NCI-H345 treated with DMSO at 0.1 percent for 48 hours (cell line): ENCODE data around the gene UCHL3.
"Not testable (repeated sequence)": the region's sequence is repeated elsewhere in the genome, so short reads cannot be mapped to it uniquely, and the experiment has no call there.

Source experiments
- DNase-seq: peaks from one replicate; lab custom pipeline; 2025; ENCODE audit not compliant: unreplicated experiment; lab: John Stamatoyannopoulos, UW

The UCHL3 gene

DNA sequence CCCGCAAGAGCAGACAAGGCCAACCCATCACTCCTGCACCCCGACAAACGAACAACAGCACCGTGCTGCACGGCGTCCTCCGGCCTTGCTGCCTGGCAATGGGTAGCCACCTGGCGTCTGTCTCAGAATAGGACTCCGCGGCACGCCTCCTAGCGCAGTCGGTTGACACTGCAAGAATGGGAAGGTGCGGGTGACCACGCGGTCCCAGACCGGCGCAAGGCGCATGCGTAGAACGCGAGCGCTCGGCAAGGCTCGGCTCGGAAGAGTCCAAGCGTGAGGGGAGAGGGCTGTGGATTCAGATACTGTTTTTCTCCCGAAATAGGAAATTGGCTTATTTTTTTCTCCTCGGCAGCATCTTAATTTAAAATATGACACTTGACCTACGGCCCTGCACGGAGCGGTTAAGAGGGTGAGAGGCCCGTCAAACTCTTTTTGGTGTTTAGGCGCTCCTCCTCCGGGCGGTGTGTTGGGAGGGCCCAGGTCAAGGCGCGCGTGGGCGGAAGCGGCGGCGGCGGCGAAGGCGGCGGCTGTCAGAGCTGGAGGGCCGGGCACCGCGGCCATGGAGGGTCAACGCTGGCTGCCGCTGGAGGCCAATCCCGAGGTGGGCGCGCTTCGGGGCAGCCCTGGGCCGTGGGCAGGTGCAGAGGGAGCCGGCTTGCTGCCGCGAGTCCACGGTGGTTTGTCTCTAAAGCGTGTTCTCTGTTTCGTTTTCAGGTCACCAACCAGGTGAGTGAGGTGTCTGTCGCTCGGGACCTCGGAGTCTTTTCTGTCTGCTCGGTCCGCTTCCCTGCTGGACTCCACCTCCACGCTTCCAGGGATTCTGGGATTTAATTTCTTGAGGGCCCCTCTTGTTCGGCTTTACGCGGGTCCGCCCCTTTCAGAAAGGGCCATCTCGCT, at the start of gene UCHL3:
UCHL3 (plus strand) TSS at position 530 of the 897 bp plus-strand sequence; CDS start at position 560, 30 bp downstream.
- peak; percentile 91 for DNase-seq

DNA sequence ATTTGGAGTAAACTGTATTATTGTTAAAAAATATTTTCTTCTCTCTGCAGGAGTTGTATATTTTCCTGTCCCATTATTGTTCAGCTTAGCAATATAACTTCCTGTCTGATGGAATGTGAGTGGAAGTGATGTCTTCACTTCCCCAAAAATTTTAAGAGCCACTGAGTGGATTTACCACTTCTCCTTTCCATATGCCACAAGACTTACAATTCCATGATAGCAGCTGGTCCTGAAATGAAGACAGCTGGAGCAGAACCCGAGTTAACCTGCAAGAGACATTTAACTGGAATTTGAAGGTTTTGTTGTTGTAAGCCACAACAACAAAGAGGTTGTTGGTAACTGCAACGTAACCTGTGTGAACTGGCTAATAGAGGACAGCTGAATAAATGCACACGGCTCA, 44.3 kb upstream of the UCHL3 start:
- DNase-seq: no peak

DNA sequence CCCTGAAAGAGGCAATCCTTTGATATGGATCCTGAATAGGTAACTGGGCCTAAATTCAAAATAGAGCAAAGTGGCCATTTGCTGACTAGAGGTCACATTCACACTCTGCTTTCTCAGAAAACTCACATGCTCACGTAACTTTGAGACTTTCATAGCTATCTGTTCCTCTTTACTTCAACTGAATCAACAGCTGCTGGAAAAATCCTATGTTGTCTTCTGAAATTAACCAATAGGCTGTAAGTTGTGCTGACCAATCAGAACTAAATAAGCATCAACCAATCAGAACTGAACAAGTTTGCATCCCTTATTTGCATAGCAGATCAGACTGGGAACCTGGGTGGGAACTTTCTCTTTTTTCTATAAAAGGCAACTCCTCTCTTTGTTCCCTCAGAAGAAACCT, 43.6 kb upstream of the UCHL3 start:
- DNase-seq: no peak

DNA sequence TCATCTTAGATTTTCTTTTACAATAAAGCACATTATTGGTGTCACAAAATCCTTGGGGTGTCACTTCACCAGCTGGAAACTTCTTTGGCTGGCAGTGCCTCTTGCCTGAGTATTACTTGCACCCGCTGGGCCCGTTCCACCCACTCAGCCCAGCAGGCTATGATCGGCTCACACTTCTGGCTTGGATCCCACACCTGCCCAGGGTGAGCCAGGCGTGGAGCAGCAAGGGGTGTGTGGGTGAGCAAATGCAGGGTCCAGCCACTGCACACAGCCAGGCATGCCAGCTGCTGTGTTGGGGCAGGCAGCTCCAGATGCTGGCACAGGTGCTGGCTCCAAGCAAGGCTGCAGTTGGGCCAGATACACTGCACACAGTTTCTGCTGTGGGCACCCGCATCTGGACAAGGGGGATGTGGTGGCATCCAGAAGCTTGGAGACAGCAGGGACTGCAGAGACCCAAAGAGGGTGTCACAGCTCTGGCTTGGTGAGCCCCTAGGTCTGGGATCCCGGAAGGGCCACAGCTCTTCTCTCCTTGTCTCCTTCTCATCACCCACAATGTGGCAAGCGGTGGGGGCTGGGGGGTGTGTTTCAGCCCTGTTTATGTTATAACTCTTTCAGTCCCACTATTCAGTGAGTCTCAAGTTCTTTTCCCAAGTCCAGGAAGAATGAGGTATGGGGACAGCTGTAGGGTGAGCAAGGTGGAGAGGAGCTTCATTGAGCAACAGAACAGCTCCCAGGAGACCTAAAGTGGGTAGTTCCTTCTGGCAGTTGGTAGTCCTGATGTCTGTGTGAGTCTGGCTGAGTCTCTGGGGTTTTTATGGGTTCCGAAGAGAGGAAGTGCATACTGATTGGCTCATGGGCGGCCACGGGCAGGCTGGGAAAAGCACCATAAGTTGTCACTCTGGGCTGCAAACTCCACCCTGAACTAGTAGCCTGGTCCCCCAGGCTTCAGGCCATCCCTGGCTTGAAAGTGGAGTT, 42.3 kb upstream of the UCHL3 start:
- DNase-seq: no peak

DNA sequence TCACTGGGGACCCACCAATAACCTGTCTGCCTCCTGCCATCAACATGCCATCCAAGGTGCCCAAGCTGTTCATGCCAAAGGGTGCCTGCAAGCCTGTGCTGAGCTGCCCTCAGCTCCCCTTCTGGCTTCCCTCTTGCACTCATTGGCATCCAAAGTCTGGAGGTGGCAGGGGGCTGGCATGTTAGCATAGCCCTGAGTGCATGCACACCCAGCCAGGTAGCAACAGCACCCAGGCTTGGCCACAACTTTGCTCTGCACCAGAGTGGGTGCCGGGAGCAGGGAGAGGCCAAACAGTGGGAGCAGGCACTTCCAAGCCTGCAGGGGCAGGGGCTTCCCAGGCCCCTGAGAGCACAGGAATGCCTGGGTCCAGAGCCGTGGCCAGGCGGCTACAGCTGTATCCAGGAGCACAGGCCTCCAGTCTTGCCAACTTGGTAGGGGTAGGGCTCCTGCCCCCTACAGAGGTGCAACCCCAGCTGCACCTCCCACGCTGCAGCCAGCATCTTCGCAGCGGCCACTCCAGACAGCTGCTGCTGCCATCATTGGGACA, 41.5 kb upstream of the UCHL3 start:
- no peak for DNase-seq

DNA sequence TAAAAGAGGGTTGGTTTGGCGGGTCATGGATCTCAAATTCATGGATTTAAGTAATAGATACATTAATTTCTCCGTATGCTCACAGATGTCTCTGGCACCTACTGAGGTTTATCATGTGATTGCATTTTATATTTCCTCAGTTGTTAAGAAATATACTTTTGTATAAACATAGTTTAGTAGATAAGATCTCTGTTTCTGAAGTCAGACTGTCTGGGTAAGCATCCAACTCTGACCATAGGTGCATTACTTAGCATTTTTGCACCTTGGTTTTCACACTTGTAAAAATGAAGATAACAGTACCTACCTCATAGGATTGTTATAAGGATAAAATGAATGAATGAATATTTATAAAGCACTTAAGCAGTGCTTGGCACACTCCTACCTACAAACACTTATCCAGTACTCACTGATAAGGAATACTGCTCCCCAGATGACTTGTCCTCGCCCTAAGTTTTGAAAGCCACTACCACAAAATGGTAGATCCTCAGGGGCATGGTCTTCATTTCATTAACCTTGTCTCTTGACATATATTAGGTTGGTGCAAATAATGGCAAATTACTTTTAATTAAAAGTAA, 38.5 kb upstream of the UCHL3 start:
- no peak for DNase-seq

DNA sequence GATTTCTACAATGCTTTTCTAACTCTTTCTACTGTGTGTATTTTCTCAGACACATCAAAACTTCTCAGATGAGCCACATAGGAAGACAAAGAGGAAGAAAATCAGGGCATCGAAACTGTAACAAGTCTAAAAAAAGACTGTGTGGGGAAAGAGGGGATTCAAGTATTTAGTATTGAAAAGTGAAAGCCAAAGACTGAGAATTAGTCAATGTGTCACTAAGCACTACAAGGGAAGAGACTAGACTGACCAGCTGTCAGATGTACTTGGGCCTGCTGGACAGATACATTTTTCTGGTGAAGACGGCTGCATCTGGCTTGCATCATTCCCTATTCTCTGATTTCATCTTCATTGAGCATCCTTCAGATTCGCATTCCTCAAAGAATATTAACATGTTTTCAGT, 37.3 kb upstream of the UCHL3 start:
- DNase-seq: no peak

DNA sequence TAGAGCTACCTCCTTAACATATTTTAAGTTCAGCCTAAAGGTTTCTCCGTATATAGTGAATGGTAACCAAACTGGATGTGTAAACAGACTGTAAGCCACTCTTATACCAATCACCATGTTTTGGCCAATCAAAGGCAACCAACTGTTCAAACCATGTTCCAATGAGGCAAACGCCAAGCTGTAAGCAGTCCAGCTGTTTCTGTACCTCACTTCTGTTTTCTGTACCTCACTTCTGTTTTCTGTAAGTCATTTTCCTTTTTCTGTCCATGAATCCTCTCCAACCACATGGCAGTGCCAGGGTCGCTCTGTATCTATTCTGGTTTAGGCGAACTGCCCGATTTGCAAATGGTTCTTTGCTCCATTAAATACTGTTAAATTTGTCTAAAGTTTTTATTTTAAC, 36.3 kb upstream of the UCHL3 start:
- DNase-seq: no peak

DNA sequence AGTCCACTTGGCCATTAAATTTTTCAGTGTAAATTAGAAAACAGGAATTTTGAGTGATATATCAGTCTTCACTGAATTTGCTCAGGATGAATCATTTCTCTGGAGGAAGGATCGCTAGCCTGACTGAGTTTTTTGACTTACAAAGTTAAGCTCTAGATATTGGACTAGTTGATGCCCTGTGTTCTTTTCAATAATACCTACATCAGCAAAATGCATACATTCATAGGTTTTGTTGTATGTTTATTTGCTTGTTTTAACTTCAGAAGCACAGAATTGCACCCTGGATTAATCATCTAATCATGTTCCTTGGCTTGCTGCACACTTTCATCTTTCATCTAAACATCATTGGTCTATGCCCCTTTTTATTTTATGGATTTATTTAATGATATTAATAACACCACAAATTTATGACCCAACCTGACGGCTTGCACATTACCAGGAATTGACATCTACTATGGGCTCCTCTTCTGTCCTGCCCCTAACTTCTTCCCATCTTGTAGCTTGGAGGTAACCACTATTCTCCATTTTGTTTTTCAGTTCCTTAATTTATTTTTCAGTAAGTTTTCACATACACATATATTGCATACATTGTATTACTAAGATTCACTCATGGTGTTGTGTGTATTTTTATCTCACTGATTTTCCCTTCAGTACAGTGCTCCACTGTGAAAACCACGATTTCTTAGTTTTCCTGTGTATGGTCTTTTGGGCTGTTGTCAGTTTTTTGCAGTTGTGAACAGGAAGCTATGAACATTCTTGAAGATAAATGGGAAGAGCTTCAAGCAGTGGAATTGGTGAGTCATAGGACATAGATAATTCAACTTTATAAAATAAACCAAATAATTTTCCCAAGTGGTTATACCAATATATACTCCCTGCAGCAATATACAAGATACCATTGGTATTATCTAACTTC, 35.3 kb upstream of the UCHL3 start:
- DNase-seq: no peak

DNA sequence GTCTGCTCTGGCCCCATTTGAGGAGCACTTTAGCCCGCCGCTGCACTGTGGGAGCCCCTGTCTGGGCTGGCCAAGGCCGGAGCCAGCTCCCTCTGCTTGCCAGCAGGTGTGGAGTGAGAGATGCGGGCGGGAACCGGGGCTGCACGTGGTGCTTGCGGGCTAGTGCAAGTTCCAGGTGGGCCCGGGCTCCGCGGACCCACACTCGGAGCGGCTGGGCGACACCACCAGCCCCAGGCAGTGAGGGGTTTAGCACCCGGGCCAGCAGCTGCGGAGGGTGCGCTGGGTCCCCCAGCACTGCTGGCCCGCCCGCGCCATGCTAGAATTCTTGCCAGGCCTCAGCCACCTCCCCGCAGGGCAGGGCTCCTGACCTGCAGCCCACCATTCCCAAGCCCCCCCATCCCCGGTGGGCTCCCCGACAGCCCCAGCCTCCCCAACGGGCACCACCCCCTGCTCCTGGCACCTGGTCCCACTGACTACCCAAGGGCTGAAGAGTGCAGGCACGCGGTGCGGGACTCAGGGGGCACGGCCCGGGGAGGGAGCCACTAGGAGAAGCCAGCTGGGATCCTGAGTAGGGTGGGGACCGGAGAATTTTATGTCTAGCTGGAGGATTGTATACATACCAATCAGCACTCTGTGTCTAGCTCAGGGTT, 31.0 kb upstream of the UCHL3 start:
- DNase-seq: no peak

DNA sequence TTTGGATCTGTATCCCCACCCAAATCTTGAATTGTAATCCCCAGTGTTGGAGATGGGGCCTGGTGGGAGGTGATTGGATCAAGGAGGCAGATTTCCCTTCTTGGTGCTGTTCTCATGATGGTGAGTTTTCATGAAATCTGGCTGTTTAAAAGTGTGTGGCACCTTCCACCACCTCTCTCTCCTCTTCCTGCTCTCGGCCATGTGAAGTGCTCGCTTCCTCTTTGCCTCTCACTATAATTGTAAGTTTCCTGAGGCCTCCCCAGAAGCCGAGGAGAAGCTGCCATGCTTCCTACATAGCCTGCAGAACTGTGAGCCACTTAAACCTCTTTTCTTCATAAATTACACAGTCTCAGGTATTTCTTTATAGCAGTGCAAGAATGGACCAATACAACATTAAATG, 27.6 kb upstream of the UCHL3 start:
- no peak for DNase-seq

DNA sequence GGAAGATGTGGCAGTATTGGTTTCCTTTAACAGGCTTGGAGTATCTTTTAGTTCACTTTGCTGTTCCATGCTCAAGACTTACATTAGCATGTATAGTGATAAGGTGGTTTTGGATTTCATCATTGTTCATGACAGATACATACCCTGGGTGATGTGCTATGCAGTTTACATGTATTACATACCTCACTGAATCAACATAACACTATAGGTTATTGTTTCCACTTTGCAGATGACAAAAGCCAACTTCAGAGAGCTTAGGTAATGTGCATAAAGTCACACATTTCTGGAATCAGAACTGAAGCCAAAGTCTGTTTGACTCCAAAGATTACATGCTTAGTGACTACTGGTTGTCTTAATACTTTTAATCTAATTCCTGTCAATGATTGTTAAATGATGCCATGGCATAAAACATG, 19.0 kb upstream of the UCHL3 start:
- no peak for DNase-seq

DNA sequence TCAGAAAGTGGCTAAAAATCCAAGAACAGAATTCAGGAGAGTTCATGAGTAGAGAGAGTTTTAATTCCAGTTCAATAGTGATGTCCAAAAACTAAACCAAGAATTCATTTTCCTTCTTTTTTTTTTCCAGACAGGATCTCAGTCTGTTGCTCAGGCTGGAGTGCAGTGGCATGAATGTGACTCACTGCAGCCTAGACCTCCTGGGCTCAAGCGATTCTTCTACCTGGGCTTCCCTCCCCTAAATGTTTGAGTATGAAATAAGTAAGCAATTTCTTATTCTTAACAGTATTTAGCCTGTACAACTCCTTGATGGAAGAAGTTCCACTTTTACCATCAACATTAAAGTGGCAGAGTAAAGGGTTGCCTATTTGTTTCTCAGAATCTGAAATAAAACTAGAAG, 15.7 kb upstream of the UCHL3 start:
- DNase-seq: no peak

DNA sequence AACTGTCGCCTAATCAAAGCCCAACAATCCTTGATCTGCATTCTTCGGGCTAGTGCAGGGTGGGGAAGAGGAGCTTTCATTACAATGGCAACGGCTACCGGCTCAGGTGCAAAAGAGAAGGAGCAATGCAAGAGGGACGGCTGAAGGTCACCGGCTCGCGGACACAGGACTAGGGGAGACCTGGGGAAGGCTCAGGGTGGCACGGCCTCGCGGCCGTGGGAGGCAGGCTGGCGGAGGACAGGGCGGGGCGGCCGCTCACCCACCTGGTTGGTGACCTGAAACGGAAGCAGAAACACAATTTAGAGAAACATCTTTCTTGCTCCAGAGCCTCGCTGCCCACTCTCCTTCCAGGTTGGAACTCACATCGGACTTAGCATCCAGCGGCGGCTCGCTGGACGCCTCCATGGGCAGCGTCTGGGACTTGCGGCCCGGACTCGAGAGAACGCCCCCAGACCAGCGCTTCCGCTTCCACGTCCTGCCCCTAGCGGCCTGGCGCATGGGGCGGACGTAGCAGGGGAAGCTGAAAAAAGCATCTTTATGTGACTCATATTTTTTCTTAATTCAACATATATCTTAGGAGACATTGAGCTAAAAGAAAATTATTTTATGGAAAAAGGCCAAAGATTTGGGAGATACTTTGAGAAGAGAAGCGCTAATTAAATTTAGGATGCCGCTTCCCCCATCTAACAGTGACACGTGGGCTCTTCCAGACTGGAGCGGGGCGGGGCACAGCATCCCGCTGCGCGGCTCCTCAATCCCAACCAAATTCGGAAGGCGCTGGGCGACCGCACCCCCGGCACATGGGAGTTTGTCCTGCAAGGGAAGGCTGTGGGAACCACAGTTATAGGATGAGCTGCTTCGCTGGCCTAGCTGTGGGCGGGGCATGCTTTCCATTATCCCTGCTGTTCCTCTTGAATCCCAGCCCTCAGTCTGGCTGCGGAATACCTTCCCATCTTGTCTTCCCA, 11.9 kb upstream of the UCHL3 start, which contains the start of gene COMMD6:
COMMD6 (minus strand) TSS at position 441 of the 965 bp plus-strand sequence; CDS start at position 405, 36 bp downstream.
- peak; percentile 89 for DNase-seq

DNA sequence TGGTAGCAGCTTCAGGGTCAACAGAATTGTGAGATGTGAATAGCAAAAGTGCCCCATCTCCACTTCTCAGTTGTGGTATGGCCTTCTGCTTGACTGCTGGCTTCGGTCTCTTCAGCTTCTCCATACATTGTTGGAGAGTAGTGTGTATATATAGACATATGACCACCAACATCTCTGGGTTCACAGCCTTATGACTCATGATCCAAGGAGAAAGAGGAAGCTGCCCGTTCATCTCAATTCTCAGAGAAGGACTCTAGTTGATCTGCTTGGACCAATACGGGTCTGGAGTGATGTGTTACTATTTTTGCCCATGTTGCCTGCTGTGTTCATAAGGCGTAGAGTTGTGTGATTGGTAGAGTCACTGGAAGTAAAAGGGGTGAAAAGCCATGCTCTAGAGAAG, 8.3 kb upstream of the UCHL3 start:
- DNase-seq: no peak

DNA sequence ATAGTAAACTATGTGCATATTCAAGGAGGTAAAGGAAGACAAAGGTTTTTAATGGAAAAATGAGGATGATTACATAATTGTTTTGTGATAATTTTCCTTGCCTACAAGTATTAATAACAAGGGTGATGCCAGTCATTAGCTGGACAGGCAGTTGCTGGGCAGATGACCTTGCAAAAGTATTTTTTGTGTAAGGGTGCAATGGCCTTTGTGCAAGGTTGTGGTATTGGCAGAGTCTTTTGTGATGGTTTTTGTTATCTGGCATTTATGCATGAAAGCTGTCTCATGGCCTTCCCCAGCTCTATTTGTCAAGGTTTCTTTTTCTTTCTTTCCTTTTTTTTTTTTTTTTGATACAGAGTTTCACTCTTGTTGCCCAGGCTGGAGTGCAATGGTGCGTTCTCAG, 7.6 kb upstream of the UCHL3 start:
- no peak for DNase-seq

DNA sequence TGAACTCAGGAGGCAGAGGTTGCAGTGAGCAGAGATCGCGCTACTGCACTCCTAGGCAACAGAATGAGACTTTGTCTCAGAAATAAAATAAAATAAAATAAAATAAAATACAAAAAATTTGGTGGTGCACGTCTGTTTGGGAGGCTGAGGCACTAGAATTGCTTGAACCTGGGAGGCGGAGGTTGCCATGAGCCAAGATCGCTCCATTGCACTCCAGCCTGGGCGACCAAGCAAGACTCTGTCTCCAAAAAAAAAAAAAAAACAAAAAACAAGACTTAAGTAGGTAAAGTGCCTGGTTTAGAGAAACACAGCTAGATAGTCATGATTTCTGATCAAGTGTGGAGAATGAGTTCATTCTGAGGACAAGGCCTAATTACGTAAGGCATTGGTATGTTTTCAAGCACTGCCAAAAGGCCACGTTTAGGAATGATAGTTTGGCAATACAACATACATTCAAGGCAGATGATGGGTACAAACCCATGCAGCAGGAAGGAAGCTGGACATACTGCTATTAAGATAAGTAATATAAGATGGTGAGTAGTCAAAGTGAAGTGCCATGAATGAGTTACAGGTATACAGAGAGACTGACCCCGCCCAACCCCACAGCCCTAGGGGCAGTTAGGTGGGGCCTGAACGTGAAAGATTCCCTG, 4.8 kb upstream of the UCHL3 start:
- DNase-seq: no peak

DNA sequence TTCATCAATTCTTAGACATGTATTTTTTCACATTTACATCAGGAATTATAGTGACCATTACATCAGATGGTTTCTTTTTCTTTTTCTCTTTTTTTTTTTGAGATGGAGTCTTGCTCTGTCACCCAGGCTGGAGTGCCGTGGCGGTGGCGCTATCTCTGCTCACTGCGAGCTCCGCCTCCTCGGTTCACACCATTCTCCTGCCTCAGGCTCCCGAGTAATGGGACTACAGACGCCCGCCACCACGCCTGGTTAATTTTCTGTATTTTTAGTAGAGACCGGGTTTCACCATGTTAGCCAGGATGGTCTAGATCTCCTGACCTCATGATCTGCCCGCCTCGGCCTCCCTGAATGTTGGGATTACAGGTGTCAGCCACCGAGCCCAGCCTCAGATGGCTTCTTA, 4.2 kb upstream of the UCHL3 start:
- DNase-seq: not testable (repeated sequence)
